OCI-LY7 (cell line): ENCODE results near the gene SULT1A2.

Experiments
- CTCF ChIP-seq: fragments of 200-600 bp; sonication (generic); conservative IDR thresholded peaks from 2 replicates; pipeline ENCODE4 v1.5.1; 2014; ENCODE audit warnings: mild to moderate bottlenecking, antibody characterized with exemption, low read length, moderate library complexity, mixed read lengths
- EZH2phosphoT487 ChIP-seq: fragments of 200-600 bp; sonication (generic); IDR thresholded peaks from 2 replicates; pipeline ENCODE4 v1.6.1; 2018; ENCODE audit warnings: low read depth, borderline replicate concordance, mild to moderate bottlenecking, mixed run types, antibody characterized with exemption, low read length, moderate library complexity, mixed read lengths

- TF ChIP-seq CTCF (no peak), EZH2phosphoT487 (no peak)
Measured at GRCh38 chr16:28543072-28543471, 53.8 kb downstream of the SULT1A2 start.
